CD4-positive, alpha-beta T cell treated with Interleukin-15 for 4 hours (primary cell): ENCODE results near the gene LONRF2.
"Not testable (repeated sequence)": the region's sequence is repeated elsewhere in the genome, so short reads cannot be mapped to it uniquely, and the experiment has no call there.

Source experiments
- DNase-seq: peaks from one replicate; pipeline ENCODE4 v3.0.0-alpha.2; 2020; ENCODE audit warnings: low spot score

The LONRF2 gene

DNA sequence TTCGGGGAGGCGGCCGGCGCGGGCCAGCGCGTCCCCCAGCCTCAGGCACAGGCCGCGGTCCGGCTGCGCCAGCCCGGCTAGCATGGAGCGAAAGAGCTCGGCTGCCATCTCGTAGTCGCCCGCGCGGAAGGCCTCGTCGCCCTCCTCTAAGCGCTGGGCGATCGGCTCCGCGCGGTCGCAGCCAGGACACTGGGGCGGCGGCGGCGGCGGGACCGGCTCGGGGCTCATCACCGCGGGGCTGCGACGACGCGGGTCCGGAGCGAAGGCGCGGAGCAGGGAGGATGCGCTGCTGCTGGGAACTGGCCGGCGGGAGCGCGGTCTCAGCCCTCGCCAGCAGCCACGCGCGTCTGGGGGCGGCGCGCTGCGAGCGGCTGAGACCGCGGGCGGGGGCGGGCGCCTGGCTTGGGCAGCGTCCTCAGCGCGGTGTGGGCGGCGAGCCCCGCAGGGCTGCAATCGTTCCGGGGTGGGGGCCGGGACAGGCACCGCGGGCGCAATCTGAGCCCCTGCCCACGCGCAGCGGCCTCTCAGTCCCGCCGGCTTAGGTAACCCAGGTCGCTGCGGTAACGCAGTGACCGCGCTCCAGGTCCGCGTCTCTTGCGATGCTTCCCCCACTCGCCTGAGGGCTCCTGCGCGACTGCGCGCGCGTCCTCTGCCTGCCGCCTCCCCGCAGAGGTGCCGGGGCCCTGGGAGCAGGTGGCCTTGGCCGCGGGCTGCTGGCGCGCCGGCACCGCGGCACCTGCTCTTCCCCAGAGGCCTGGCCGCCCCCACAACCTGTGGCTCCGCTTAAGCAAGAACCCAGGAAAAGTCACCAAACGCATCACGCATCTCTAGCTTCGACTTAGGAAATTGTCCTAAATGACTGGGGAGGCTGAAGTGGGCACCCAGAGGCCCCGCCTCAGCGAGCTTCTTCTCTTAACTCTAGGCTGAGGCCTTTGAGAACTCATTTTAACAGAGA is at the start of gene LONRF2:
LONRF2 (minus strand) TSS at position 636 of the 955 bp plus-strand sequence; CDS start at position 228, 408 bp downstream.
- DNase-seq: no peak

- no peak for DNase-seq
Measured at GRCh38 chr2:100367163-100367562, 44.9 kb upstream of the LONRF2 start.

- no peak for DNase-seq
Measured at GRCh38 chr2:100365434-100365833, 43.1 kb upstream of the LONRF2 start.

- not testable (repeated sequence) for DNase-seq
Measured at GRCh38 chr2:100362269-100362668, 40.0 kb upstream of the LONRF2 start.

DNA sequence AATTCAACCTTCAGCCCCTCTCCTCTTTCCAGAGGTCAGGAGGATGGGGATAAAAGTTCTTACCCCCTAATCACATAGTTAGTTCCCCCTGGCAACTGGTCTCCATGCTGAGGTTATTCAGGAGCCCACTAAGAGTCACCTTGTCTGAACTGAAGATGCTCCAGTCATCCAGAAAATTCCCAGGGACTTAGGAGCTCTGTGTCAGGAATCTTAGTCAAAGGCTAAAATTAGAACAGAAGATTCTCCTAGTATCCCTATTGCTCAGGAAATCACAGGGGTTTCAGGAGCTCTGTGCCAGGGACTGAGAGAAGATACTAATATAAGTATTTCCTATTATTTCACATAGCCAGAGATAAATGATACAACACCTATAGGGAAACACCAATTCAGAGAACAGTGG is 37.3 kb upstream of the LONRF2 start:
- no peak for DNase-seq

GRCh38 chr2:100358554-100358953 is 36.3 kb upstream of the LONRF2 start:
- DNase-seq: no peak

GRCh38 chr2:100352521-100352920 is 30.2 kb upstream of the LONRF2 start:
- no peak for DNase-seq

DNA sequence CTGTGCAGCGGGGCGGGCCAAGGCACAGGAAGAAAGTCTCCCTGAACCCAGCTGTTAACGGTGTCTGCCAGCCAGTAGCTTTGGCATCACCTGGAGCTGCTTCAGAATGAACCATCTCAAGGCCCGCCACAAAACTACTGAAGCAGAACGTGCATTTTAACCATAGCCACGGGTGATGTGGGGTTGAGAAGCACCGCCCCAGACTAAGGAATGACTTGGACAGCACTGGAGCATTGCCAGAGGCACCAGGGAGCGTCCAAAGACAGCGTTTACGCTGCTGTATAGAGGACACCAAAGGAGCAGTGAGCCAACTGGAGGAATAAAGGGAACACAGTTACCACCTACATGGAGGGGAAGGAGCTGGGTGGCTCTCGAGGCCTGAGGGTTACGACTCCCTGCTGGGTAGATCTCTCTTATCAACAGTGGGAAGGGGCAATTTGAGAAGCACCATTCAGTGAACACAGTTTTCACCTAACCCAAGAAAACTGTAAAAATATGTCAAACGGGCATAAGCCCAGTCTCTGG is 28.4 kb upstream of the LONRF2 start:
- DNase-seq: no peak

GRCh38 chr2:100345144-100345543 is 22.8 kb upstream of the LONRF2 start:
- DNase-seq: not testable (repeated sequence)

DNA sequence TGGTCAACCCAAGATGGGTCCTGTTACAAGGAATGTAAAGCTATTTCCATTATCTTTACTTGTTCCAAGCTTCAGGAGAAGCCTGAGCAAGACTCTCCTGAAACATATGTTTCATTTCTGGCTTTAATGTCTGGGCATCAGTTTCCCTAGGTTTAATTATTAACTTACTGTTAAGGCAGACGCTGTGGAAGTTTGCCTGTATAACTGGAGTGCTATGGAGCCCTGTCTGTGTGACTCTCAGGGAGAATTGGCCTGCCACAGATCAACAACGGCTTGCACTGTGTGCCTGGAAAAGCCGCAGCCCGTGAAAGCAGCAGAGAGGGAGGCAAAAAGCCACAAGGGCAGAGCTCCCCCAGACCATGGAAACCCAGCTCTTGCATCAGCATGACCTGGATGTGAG is 22.1 kb upstream of the LONRF2 start:
- DNase-seq: no peak

DNA sequence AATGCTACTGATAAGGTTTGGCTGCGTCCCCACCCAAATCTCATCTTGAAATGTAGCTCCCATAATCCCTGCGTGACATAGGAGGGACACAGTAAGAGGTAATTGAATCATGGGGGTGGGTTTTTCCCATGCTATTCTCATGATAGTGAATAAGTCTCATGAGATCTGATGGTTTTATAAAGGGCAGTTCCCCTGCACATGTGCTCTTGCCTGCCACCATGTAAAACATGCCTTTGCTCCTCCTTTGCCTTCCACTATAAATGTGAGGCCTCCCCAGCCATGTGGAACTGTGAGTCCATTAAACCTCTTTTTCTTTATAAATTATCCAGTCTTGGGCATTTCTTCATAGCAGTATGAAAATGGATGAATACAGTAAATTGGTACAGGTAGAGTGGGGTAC is 20.2 kb upstream of the LONRF2 start:
- DNase-seq: not testable (repeated sequence)

- DNase-seq: no peak
Measured at GRCh38 chr2:100339823-100340222, 17.5 kb upstream of the LONRF2 start.

DNA sequence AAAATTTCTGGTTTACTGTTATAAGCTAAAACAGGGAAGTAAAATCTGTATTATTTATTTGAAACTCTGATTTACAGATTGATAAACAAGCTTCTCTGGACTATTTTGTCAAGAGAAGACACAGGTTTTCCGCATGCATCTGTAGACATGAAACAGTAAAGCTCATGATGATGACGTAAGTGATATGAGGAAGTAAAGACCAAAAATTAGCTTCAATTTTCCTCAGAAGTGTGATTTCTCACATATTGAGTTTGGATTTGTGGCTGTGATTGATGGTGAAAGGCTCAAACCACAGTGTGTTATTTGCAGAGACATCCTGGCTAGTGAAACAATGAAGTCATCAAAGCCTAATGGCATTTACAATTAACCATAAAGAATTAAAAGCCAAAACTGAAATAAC is 12.6 kb upstream of the LONRF2 start:
- DNase-seq: no peak

GRCh38 chr2:100327742-100328141 is 5.4 kb upstream of the LONRF2 start:
- DNase-seq: no peak

GRCh38 chr2:100321179-100321865 is 979 bp downstream of the LONRF2 start:
- no peak for DNase-seq

GRCh38 chr2:100320547-100321178 is 1.6 kb downstream of the LONRF2 start:
- no peak for DNase-seq

DNA sequence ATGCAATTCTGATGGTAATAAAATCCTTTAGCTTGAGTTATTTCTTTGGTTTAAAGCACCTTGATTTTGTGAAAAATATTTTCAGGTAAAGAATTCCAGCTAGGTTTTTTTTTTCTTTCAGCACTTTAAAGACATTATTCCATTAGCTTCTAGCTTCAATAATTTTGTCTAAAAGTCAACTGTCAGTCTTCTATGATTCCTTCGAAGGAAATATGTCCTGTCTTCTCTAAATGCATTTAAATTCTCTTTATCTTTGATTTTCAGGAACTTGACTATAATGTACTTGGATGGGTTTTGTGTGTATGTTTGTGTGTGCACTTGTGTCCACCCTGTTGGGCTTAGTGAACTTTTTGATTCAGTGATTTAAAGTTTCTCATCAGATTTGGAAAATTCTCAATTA is 4.7 kb downstream of the LONRF2 start:
- DNase-seq: no peak

GRCh38 chr2:100309973-100310719 is 12.2 kb downstream of the LONRF2 start:
- DNase-seq: no peak

DNA sequence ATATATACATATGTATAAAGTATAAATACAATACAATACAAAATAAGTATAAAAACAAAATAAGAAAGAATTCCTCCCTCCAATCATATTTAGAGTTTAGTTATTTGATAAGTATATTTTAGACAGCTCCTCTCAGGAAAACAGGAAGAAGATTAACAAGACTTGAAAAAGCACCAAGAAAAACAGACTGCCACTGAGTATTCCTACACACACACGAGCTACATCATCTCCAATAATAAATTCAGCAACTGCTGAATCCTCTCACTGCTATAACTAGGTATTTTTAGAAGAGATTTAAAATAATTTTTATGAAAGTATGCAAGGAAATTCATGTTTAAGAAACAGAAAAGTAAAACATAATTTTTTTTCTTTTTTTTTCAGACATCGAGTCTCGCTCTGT is 13.0 kb downstream of the LONRF2 start:
- DNase-seq: no peak

DNA sequence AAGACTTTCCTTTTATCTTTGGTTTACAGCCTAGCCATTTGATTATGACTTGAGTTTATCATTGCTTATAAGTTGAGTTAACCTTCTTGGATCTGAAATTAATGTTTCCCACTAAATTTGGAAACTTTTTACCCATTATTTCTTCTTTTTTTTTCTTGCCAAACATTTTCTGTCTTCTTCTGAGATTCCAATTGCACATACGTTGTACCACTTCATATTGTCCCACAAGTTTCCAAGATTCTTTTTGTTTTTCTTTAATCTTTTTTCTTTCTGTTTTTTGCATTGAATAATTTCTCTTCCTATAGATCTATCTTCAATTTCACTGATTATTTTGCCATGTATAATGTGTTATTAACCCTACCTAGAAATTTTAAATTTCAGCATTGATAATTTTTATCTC is 18.6 kb downstream of the LONRF2 start:
- no peak for DNase-seq

DNA sequence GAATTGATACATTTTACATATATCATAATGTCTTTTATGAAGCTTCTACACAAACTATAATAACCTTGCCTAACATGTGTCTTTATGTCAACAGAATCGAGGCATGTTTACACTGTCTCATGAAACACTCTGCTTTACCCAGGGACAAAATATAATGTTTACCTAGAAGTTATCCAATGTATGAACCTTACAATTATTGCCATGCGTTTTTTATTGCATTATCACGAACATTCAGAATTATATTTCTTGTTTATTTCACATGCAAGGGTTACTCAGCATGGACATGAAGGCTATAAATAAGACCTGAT is 19.8 kb downstream of the LONRF2 start:
- DNase-seq: no peak
